Gastrocnemius medialis (tissue), 4 donors: ENCODE measurements around the gene CSNK1G1. TPM values are rescaled to one million over a fixed set of nuclear protein-coding genes. Genes with fewer than 3 reads are reported as not detected.
"Not testable (repeated sequence)": the region's sequence is repeated elsewhere in the genome, so short reads cannot be mapped to it uniquely, and the experiment has no call there.

Source experiments
- ATAC-seq, 2 donors: fragments of 150-250 bp; one replicate each; pipeline ENCODE4 v1.9.1; 2016
- DNase-seq, 2 donors: peaks; one replicate each; pipeline ENCODE4 v3.0.0-alpha.2; 2019
- H3K27ac ChIP-seq, 4 donors: fragments of 200-600 bp; sonication (generic); 1 replicate in 1 of 4; 2 replicates in 3 of 4; pipeline ENCODE4 v1.5.1; 2016 to 2018; ENCODE audit warnings: mild to moderate bottlenecking in 2 of 4, moderate library complexity in 1 of 4
- H3K27me3 ChIP-seq, 3 donors: fragments of 200-600 bp; sonication (generic) in 2 of 3; 1 replicate in 1 of 3; 2 replicates in 2 of 3; pipeline versions ENCODE4 v1.5.1 to v1.6.0; 2016 to 2019; ENCODE audit warnings: mild to moderate bottlenecking in 1 of 3, moderate library complexity in 1 of 3
- H3K36me3 ChIP-seq, 2 donors: fragments of 200-600 bp; sonication (generic) in 1 of 2; one replicate each; pipeline ENCODE4 v1.5.1; 2017 to 2018
- H3K4me1 ChIP-seq, 2 donors: fragments of 200-600 bp; sonication (generic) in 1 of 2; one replicate each; pipeline ENCODE4 v1.5.1; 2016 to 2017; ENCODE audit warnings: mild to moderate bottlenecking in 2 of 2
- H3K4me3 ChIP-seq, 4 donors: fragments of 200-600 bp; sonication (generic) in 3 of 4; 1 replicate in 1 of 4; 2 replicates in 3 of 4; pipeline ENCODE4 v1.5.1; 2016 to 2019; ENCODE audit warnings: mild to moderate bottlenecking in 2 of 4
- H3K9me3 ChIP-seq, 3 donors: fragments of 200-600 bp; sonication (generic) in 2 of 3; 1 replicate in 1 of 3; 2 replicates in 2 of 3; pipeline ENCODE4 v1.5.1; 2016 to 2019
- CTCF ChIP-seq, 5 experiments: fragments of 450-650 bp in 3 of 5; fragments of 200-600 bp in 2 of 5; sonication (generic) in 2 of 5; IDR thresholded peaks in 4 of 5; conservative IDR thresholded peaks in 1 of 5; 1 replicate in 4 of 5; 2 replicates in 1 of 5; pipeline ENCODE4 v1.5.1; 2016 to 2019; ENCODE audit warnings: antibody characterized with exemption in 5 of 5, mild to moderate bottlenecking in 3 of 5, moderate library complexity in 3 of 5
- POLR2A ChIP-seq, 2 donors: fragments of 450-650 bp; IDR thresholded peaks; one replicate each; pipeline ENCODE4 v1.6.1; 2017; ENCODE audit warnings: antibody characterized with exemption in 2 of 2, mild to moderate bottlenecking in 2 of 2, moderate library complexity in 2 of 2
- in situ Hi-C, 4 donors: fragments of 200-750 bp; cut with MboI; loops; one replicate each; pipeline versions ENCODE4 v1.15.0 to v1.8.0; 2017; ENCODE audit warnings: low sequenced_read_pairs in 4 of 4
- intact Hi-C: fragments of 100-400 bp; cut with DNase I; formaldehyde crosslinking; loops from one replicate; pipeline ENCODE4 v1.15.1; 2023; ENCODE audit warnings: low total_unique reads
- total RNA-seq, 4 donors: library from RNA; depleted of rRNA; stranded (reverse); fragments of >200 nt; gene quantifications; one replicate each; pipeline versions ENCODE4 v1.1.0 to v1.2.3, GENCODE V29; 2016

CSNK1G1 gene
- 10 to 100 TPM in 1 of 4 donors, 1 to 10 TPM in 3; 5.3 to 26.6 (median 6.5) TPM for total RNA-seq

- ATAC-seq (peak; percentile 99), DNase-seq (peak; percentile 91)
- H3K4me1 ChIP-seq: peaks cover 8 to 9% of the 10 kb centered on the region in 2 donors
- intact Hi-C loops (loop anchor here (1.0 to 10.0 kb wide), 3 partner anchors 25 to 251 kb away; partner anchors contain the start of genes PCLAF and PPIB), in situ Hi-C loops (loop anchor here in 1 of 4 donors (25.0 kb wide), 1 partner anchor 144 kb away; no protein-coding TSS in a partner anchor)
- H3K9me3 ChIP-seq: no peaks in the 10 kb centered on the region
- no peaks in the 10 kb centered on the region for H3K27me3 ChIP-seq
- H3K4me3 ChIP-seq: peak within 1 kb of the TSS; percentile 78 to 97 (median 92)
- peak within 1 kb of the TSS; percentile 65 to 90 (median 80) for H3K27ac ChIP-seq
- TF ChIP-seq POLR2A (IDR thresholded peaks at IDR 0.05) (peak in 1 of 2 donors; percentile 14), CTCF (IDR thresholded peaks at IDR 0.05 in 4 of 5, conservative IDR thresholded peaks at IDR 0.05 in 1 of 5) (peak in 2 of 5 experiments; percentile 17)
- H3K36me3 ChIP-seq: no peaks in the 10 kb centered on the region
Observed at GRCh38 chr15:64355944-64356709, at the start of gene CSNK1G1. CSNK1G1 (minus strand) TSS chr15:64356173; CDS start chr15:64300499, 55,674 bp downstream.

DNA sequence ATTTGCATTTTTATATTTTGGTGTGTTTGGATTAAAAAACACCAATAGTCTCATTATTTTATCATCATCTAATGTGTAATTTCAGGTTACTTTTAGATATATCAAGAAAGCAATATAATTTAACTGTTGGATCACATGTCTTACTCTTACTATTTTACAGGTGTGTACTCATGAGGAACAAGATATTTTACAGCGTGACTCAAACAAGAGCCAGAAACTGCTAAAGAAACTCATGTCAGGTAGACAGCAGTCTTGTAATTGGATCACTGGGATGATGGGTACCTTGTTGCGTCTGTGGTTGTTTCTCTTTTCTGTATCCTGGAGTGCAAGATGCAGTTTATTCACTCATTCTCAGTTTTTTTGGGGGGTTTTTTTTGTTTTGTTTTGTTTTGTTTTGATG, 44.6 kb upstream of the CSNK1G1 start:
- no peak for ATAC-seq
- TF ChIP-seq CTCF (IDR thresholded peaks at IDR 0.05 in 4 of 5, conservative IDR thresholded peaks at IDR 0.05 in 1 of 5): no peak
- no peak for TF ChIP-seq POLR2A (IDR thresholded peaks at IDR 0.05)
- no peaks in the 10 kb centered on the region for H3K9me3 ChIP-seq
- H3K4me1 ChIP-seq: no peaks in the 10 kb centered on the region
- in situ Hi-C loops: no loop called here
- H3K27ac ChIP-seq: no peak overlapping the region
- no peak for DNase-seq
- no peak overlapping the region for H3K4me3 ChIP-seq
- peaks cover 0 to 67% of the 10 kb centered on the region in 2 donors for H3K36me3 ChIP-seq
- intact Hi-C loops: no loop called here
- no peaks in the 10 kb centered on the region for H3K27me3 ChIP-seq

DNA sequence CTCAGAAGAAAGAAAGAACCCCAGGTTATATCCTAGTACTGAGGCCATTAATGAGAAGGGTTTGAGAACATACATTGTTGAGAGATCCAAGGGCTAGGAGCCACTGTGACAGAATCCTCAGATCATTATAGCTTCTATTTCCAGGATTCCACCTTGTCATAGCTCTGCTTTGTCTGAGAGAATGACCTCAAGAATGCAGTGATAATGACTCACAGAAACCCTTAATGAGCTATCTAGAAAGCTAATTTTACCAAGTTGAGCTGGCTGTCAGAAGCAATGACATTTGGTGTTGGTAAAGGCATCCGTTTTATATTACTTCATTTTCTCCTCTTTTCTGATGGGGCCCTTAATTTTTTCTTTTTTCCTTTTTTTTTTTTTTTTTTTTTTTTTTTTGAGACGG, 42.6 kb upstream of the CSNK1G1 start:
- ATAC-seq: no peak
- in situ Hi-C loops: no loop called here
- H3K36me3 ChIP-seq: peaks cover 0 to 68% of the 10 kb centered on the region in 2 donors

GRCh38 chr15:64396789-64397188, 40.8 kb upstream of the CSNK1G1 start:
- in situ Hi-C loops (no loop called here), intact Hi-C loops (no loop called here)
- ATAC-seq: no peak
- no peaks in the 10 kb centered on the region for H3K9me3 ChIP-seq
- H3K27ac ChIP-seq: no peak overlapping the region
- no peak overlapping the region for H3K4me3 ChIP-seq
- no peaks in the 10 kb centered on the region for H3K4me1 ChIP-seq
- DNase-seq: no peak
- H3K36me3 ChIP-seq: peaks cover 0 to 58% of the 10 kb centered on the region in 2 donors
- no peak for TF ChIP-seq POLR2A (IDR thresholded peaks at IDR 0.05)
- TF ChIP-seq CTCF (IDR thresholded peaks at IDR 0.05 in 4 of 5, conservative IDR thresholded peaks at IDR 0.05 in 1 of 5): no peak
- H3K27me3 ChIP-seq: no peaks in the 10 kb centered on the region

More for the DNA sequence above, 42.6 kb upstream of the CSNK1G1 start:
- Histone ChIP-seq H3K27me3 (no peaks in the 10 kb centered on the region), H3K9me3 (no peaks in the 10 kb centered on the region), H3K4me3 (no peak overlapping the region), H3K4me1 (no peaks in the 10 kb centered on the region), H3K27ac (no peak overlapping the region)
- intact Hi-C loops: no loop called here
- no peak for DNase-seq
- TF ChIP-seq CTCF (IDR thresholded peaks at IDR 0.05 in 4 of 5, conservative IDR thresholded peaks at IDR 0.05 in 1 of 5) (no peak), POLR2A (IDR thresholded peaks at IDR 0.05) (no peak)

- H3K27ac ChIP-seq, DNase-seq, in situ Hi-C loops, intact Hi-C loops, H3K27me3 ChIP-seq, H3K4me3 ChIP-seq, H3K4me1 ChIP-seq, H3K9me3 ChIP-seq, ATAC-seq: not testable (repeated sequence)
- peaks cover 0 to 26% of the 10 kb centered on the region in 2 donors for H3K36me3 ChIP-seq
Observed at GRCh38 chr15:64392471-64392870, 36.5 kb upstream of the CSNK1G1 start.
